Tracheal epithelial cell (primary cell): ENCODE results near the gene ITGB7. TPM values are rescaled to one million over a fixed set of nuclear protein-coding genes. Genes with fewer than 3 reads are reported as not detected.

Source experiments
- total RNA-seq: library from RNA; depleted of rRNA; stranded (reverse); fragments of >200 nt; gene quantifications from 2 replicates; pipeline ENCODE4 v1.2.1, GENCODE V29; 2014

The ITGB7 gene, protein sequence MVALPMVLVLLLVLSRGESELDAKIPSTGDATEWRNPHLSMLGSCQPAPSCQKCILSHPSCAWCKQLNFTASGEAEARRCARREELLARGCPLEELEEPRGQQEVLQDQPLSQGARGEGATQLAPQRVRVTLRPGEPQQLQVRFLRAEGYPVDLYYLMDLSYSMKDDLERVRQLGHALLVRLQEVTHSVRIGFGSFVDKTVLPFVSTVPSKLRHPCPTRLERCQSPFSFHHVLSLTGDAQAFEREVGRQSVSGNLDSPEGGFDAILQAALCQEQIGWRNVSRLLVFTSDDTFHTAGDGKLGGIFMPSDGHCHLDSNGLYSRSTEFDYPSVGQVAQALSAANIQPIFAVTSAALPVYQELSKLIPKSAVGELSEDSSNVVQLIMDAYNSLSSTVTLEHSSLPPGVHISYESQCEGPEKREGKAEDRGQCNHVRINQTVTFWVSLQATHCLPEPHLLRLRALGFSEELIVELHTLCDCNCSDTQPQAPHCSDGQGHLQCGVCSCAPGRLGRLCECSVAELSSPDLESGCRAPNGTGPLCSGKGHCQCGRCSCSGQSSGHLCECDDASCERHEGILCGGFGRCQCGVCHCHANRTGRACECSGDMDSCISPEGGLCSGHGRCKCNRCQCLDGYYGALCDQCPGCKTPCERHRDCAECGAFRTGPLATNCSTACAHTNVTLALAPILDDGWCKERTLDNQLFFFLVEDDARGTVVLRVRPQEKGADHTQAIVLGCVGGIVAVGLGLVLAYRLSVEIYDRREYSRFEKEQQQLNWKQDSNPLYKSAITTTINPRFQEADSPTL
- 3.4 and 9.4 TPM in 2 replicates for total RNA-seq

DNA sequence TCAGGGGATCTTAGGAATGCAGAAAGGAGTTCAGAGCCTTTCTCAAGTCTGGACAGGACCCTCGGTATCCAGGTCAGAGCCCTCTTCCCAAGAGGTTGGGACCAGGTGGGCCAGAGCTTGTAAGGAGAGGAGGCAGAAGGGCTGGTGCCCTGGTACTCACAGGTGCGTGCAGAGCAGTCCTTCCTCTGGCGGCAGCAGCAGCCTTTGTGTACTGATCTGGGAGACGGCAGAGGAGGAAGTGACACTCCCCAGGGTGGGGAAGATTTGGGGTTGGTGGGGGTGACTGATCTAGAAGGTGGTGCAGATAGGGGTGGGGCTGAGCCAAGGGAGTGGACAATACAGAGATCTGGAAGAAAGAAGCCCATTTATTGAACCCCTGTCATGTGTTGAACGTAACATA, at the start of gene ITGB7:
Gene ITGB7, minus strand, starts transcription at position 210 of the 400 bp plus-strand sequence. CDS start 6,808 bp downstream, outside the sequence.

DNA sequence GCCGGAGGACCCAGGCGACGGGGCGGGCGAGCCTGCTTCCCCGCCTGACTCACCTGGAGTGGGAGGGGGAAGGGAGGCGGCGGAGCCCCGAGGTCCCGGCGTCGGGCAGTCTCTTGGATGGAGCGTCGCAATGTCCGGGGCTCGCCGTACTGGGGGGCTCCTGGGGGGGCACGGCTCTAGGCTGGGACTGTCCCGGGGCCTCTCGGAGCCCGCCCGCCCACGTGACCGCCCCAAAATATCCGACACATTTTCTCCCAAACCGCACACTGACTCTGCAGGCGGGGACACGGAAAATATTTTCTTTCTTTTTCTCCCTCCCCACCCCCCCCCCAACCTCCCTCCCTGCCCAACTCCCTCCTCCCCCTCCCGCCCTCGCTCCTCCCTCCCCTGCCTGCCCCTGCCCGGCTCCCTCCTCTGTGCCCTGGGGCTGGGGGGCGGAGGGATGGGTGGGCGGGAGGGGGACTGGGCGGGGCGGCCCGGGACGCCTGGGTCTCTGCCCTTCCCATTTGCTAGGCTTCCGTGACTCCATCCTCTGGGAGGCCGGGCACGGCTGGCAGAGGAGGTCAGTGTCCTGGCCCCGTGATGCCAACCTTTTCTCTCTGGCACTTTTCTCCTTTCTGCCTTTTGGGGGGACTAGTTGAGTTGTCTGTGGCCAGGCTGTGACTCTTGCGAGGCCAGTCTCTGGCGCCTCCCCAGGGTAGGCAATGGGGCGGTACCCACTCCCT, 25.0 kb upstream of the ITGB7 start, which contains the start of gene RARG:
Gene RARG, minus strand, starts transcription at position 289 of the 725 bp plus-strand sequence. CDS start 4,664 bp downstream, outside the sequence.

GRCh38 chr12:53180220-53180930, 26.7 kb downstream of the ITGB7 start, which contains the start of the genes CSAD and ZNF740:
CSAD (minus strand) TSS chr12:53180925; CDS start chr12:53173470, 7,455 bp downstream.
ZNF740 (plus strand) TSS chr12:53180722; CDS start chr12:53181984, 1,262 bp downstream.

Other genes with a start within 250 kb of the ITGB7 start
- gene EIF4B, start 200.8 kb downstream of the ITGB7 start, total RNA-seq = 1,814 and 2,262 TPM in 2 replicates
- gene TNS2, start 157.2 kb downstream of the ITGB7 start, total RNA-seq = 0.43 and 2.7 TPM in 2 replicates
- gene SPRYD3, start 127.9 kb downstream of the ITGB7 start, total RNA-seq = 9.0 and 17.1 TPM in 2 replicates
- gene IGFBP6, start 109.6 kb downstream of the ITGB7 start, total RNA-seq = 37.1 and 76.5 TPM in 2 replicates
- gene SOAT2, start 103.8 kb downstream of the ITGB7 start, total RNA-seq = not detected in 2 replicates
- 8.9 and 10.7 TPM in 2 replicates for gene ZNF740, start 26.5 kb downstream of the ITGB7 start, total RNA-seq
- 1.5 and 3.4 TPM in 2 replicates for gene CSAD, start 26.3 kb downstream of the ITGB7 start, total RNA-seq
- gene RARG, start 25.0 kb upstream of the ITGB7 start, total RNA-seq = 35.9 and 65.4 TPM in 2 replicates
- 0.64 and 1.4 TPM in 2 replicates for gene ESPL1, start 61.0 kb upstream of the ITGB7 start, total RNA-seq
- gene PFDN5, start 88.3 kb upstream of the ITGB7 start, total RNA-seq = 326 and 408 TPM in 2 replicates
- 34.5 and 43.1 TPM in 2 replicates for gene MYG1, start 92.4 kb upstream of the ITGB7 start, total RNA-seq
- gene AAAS, start 114.4 kb upstream of the ITGB7 start, total RNA-seq = 26.2 and 26.7 TPM in 2 replicates
- not detected in 2 replicates for gene SP7, start 129.1 kb upstream of the ITGB7 start, total RNA-seq
- 19.3 and 34.3 TPM in 2 replicates for gene SP1, start 172.9 kb upstream of the ITGB7 start, total RNA-seq
- gene AMHR2, start 216.6 kb upstream of the ITGB7 start, total RNA-seq = not detected in 2 replicates
- gene PRR13, start 234.5 kb upstream of the ITGB7 start, total RNA-seq = 26.7 and 33.9 TPM in 2 replicates
- gene PCBP2, start 244.9 kb upstream of the ITGB7 start, total RNA-seq = 176 and 182 TPM in 2 replicates